Right ventricle myocardium superior (tissue), 1 donor: ENCODE results near the gene GATC. TPM values are rescaled to one million over a fixed set of nuclear protein-coding genes. Genes with fewer than 3 reads are reported as not detected.
A peak's percentile ranks its signal among the peaks of the same experiment; 100 is the strongest.

ENCODE experiments used
- ATAC-seq: fragments of 200-7000 bp; cut with Tn5 transposase; one replicate; pipeline ENCODE4 v1.9.1; 2020; ENCODE audit warnings: mild to moderate bottlenecking; ENCODE audit not compliant: poor library complexity
- DNase-seq: peaks from one replicate; pipeline ENCODE4 v3.0.0-alpha.2; 2020
- intact Hi-C: fragments of 100-400 bp; cut with DNase I; formaldehyde crosslinking; loops from one replicate; pipeline ENCODE4 v1.11.2; 2022
- long read RNA-seq: library from polyadenylated mRNA; unstranded; transcript quantifications from one replicate; pipeline ENCODE4 v2.0.0, GENCODE V29; 2021
- total RNA-seq: library from RNA; stranded (reverse); fragmentation: NEBNext Ultra II Directional; extraction: Animal tissue kit (Norgen Biotek cat#: 25700); gene quantifications from one replicate; pipeline ENCODE4 v1.2.1, GENCODE V29; 2021
- donor health status: DM: no; HTN: yes; CAD: no; lungs with severe emphysema.

The GATC gene
- 13.0 TPM for total RNA-seq
- long read RNA-seq, full-length matches to known transcripts: 5 of 8 reads
- long read RNA-seq, partial matches to known transcripts: 1 of 8 reads
- long read RNA-seq, other reads (novel, unspliced or antisense): 2 of 8 reads

GRCh38 chr12:120445911-120446843 lies at the start of gene GATC, which contains the start of gene TRIAP1:
GATC (plus strand) TSS chr12:120446444; CDS start chr12:120446481, 37 bp downstream.
TRIAP1 (minus strand) TSS chr12:120446384; CDS start chr12:120446372, 12 bp downstream.
- ATAC-seq (peak; percentile 99), DNase-seq (peak; percentile 92)
- intact Hi-C loops: no loop called here

- DNase-seq: no peak
- intact Hi-C loops: no loop called here
- no peak for ATAC-seq
These were observed 48.3 kb upstream of the GATC start for GRCh38 chr12:120397824-120398540.

GRCh38 chr12:120399531-120399930 lies 46.7 kb upstream of the GATC start:
- ATAC-seq (no peak), DNase-seq (no peak)
- intact Hi-C loops: no loop called here

- DNase-seq (no peak), ATAC-seq (peak; percentile 31)
- intact Hi-C loops: no loop called here
These were observed 44.0 kb upstream of the GATC start for GRCh38 chr12:120402217-120402616.

GRCh38 chr12:120403869-120404268 lies 42.4 kb upstream of the GATC start:
- intact Hi-C loops: no loop called here
- no peak for ATAC-seq
- DNase-seq: no peak

GRCh38 chr12:120404271-120404670 lies 42.0 kb upstream of the GATC start:
- DNase-seq: no peak
- ATAC-seq: no peak
- intact Hi-C loops: no loop called here

DNA sequence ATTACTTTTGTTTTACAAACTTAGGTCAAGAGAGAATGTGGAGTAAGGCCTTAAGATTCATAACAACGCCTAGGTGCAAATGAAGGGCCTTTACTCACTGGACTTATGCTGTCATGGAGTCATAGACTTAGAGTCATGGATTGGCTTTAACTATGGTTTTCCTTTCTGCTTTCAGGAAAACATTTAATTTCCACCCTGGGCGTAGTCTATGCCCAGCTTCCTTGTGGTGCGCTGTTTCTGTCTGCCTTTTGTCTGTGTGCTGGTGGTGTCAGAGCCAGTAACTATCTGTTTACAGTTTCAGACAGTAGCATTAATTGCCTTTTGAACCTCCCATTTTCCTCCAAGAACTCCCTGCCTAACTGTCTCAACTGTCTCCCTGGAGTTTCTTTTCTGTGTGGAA lies 40.2 kb upstream of the GATC start:
- DNase-seq (no peak), ATAC-seq (no peak)
- intact Hi-C loops: no loop called here

- intact Hi-C loops: no loop called here
- DNase-seq (no peak), ATAC-seq (no peak)
These were observed 39.7 kb upstream of the GATC start for GRCh38 chr12:120406553-120406952.

GRCh38 chr12:120408771-120409170 lies 37.5 kb upstream of the GATC start:
- DNase-seq (no peak), ATAC-seq (no peak)
- intact Hi-C loops: no loop called here

GRCh38 chr12:120412421-120412820 lies 33.8 kb upstream of the GATC start:
- intact Hi-C loops: no loop called here
- ATAC-seq: no peak
- DNase-seq: no peak

- DNase-seq: no peak
- ATAC-seq: peak; percentile 83
- intact Hi-C loops: no loop called here
These were observed 32.1 kb upstream of the GATC start for GRCh38 chr12:120413901-120414695.

DNA sequence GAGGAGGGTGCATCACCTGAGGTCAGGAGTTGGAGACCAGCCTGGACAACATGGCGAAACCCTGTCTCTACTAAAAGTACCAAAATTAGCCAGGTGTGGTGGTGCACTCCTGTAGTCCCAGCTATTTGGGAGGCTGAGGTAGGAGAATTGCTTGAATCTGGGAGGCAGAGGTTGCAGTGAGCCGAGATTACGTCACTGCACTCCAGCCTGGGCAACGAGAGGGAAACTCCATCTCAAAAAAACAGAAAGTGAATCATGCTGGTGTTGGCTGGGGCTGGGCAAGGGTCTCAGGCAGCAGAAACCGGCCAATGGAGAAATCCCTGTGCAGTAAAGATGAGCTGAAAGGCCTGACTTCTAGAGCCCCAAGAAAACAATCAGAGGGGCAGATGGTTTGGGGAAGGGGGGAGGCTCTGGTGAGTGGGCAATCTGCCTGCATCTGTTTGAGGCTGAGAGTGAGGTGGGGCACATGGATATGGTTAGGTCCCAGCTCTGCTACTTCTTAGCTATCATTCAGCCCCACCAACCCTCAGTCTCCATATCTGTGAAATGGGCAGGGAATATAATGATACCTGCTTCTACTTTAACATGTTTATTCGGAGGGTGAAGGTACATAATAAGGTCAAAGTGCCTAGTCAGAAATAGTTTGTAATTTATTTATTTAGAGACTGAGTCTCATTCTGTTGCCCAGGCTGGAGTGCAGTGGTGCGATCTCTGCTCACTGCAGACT lies 29.6 kb upstream of the GATC start:
- ATAC-seq: no peak
- intact Hi-C loops: no loop called here
- no peak for DNase-seq

- intact Hi-C loops: no loop called here
These were observed 28.2 kb upstream of the GATC start for GRCh38 chr12:120417917-120418580.

GRCh38 chr12:120421701-120422100 lies 24.5 kb upstream of the GATC start:
- DNase-seq (no peak), ATAC-seq (no peak)
- intact Hi-C loops: no loop called here

More at GRCh38 chr12:120417917-120418580, 28.2 kb upstream of the GATC start:
- DNase-seq (no peak), ATAC-seq (no peak)

- no peak for ATAC-seq
- intact Hi-C loops: no loop called here
- no peak for DNase-seq
These were observed 23.3 kb upstream of the GATC start for GRCh38 chr12:120422892-120423456.

DNA sequence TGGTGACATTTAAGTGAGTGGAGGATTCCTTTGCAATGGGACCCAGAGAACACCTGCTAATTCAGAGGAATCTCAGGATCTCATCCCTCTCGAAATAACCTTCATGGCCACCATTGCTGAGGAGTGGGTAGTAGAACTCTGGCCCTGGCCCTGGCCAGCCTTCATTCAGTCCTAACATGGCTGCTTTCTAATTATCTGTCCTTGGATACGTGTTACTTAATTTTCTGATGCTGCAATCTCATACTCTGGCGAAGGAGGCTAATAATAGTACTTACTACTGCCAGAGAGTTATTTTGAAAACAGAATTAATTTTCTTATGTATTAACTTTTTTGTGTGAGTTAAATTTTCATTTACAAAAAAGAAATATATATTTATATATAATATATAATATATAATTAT lies 20.4 kb upstream of the GATC start:
- ATAC-seq: peak; percentile 57
- no peak for DNase-seq
- intact Hi-C loops: no loop called here

GRCh38 chr12:120428597-120429229 lies 17.5 kb upstream of the GATC start:
- DNase-seq (no peak), ATAC-seq (no peak)
- intact Hi-C loops: no loop called here
